Hepatocyte (in vitro differentiated cells): Measurements from ENCODE around the gene TIMM50. TPM values are rescaled to one million over a fixed set of nuclear protein-coding genes. Genes with fewer than 3 reads are reported as not detected.

ENCODE experiments used
- DNase-seq: peaks from one replicate; pipeline ENCODE4 v3.0.0-alpha.2; 2016; ENCODE audit warnings: low spot score
- H2AFZ ChIP-seq: fragments of 200-600 bp; sonication (generic); 2 replicates; pipeline ENCODE4 v1.6.0; 2016; ENCODE audit warnings: antibody characterized with exemption, mild to moderate bottlenecking
- H3K27ac ChIP-seq: fragments of 200-600 bp; sonication (generic); 2 replicates; pipeline ENCODE4 v1.5.1; 2016; ENCODE audit warnings: mild to moderate bottlenecking
- H3K27me3 ChIP-seq: fragments of 200-600 bp; sonication (generic); 2 replicates; pipeline ENCODE4 v1.6.1; 2016
- H3K36me3 ChIP-seq: fragments of 200-600 bp; sonication (generic); replicated peaks from 2 replicates; pipeline ENCODE4 v1.5.1; 2016; ENCODE audit warnings: low read depth; ENCODE audit not compliant: insufficient read depth
- H3K4me1 ChIP-seq: fragments of 200-600 bp; sonication (generic); 2 replicates; pipeline ENCODE4 v1.5.1; 2016; ENCODE audit warnings: mild to moderate bottlenecking, moderate library complexity; ENCODE audit not compliant: insufficient read depth
- H3K4me2 ChIP-seq: fragments of 200-600 bp; sonication (generic); 2 replicates; pipeline ENCODE4 v1.6.0; 2016
- H3K4me3 ChIP-seq: fragments of 200-600 bp; sonication (generic); 2 replicates; pipeline ENCODE4 v1.5.1; 2016; ENCODE audit warnings: mild to moderate bottlenecking
- H3K79me2 ChIP-seq: fragments of 200-600 bp; sonication (generic); 2 replicates; pipeline ENCODE4 v1.6.0; 2017; ENCODE audit warnings: mild to moderate bottlenecking
- H3K9me2 ChIP-seq: fragments of 200-600 bp; sonication (generic); replicated peaks from 2 replicates; pipeline ENCODE4 v1.6.0; 2017; ENCODE audit warnings: mild to moderate bottlenecking; ENCODE audit not compliant: insufficient read depth
- H3K9me3 ChIP-seq: fragments of 200-600 bp; sonication (generic); 2 replicates; pipeline ENCODE4 v1.5.1; 2016; ENCODE audit warnings: low read depth, mild to moderate bottlenecking
- H4K20me1 ChIP-seq: fragments of 200-600 bp; sonication (generic); 2 replicates; pipeline ENCODE4 v1.6.0; 2016; ENCODE audit warnings: mild to moderate bottlenecking; ENCODE audit not compliant: insufficient read depth, poor library complexity, severe bottlenecking
- EZH2 ChIP-seq: fragments of 200-600 bp; sonication (generic); IDR thresholded peaks from 2 replicates; pipeline ENCODE4 v1.6.1; 2016; ENCODE audit warnings: antibody characterized with exemption, mild to moderate bottlenecking, borderline replicate concordance
- EZH2phosphoT487 ChIP-seq: fragments of 200-600 bp; sonication (generic); IDR thresholded peaks from one replicate; pipeline ENCODE4 v1.6.1; 2018; ENCODE audit warnings: antibody characterized with exemption, mild to moderate bottlenecking, low read depth, moderate library complexity; ENCODE audit not compliant: unreplicated experiment, severe bottlenecking
- WGBS: methylation state at CpG from one replicate; pipeline ENCODE4 v1.1.6; 2016; ENCODE audit warnings: low lambda C conversion rate; ENCODE audit errors: missing lambda C conversion rate; 5-methylcytosine and 5-hydroxymethylcytosine counted together
- polyA plus RNA-seq: library from polyadenylated mRNA; unstranded; fragments of >200 nt; fragmentation: Nextera tagmentation; extraction: Ambion mirVana; gene quantifications from 2 replicates; pipeline ENCODE4 v1.2.1, GENCODE V29; 2016
- total RNA-seq: library from RNA; depleted of rRNA; stranded (reverse); fragments of >200 nt; gene quantifications from 2 replicates; pipeline ENCODE4 v1.2.3, GENCODE V29; 2014
- TF ChIP-seq, protein P1 (sequence below): fragments of 200-600 bp; sonication (generic); IDR thresholded peaks from 2 replicates; pipeline ENCODE4 v1.5.1; 2016; ENCODE audit warnings: antibody characterized with exemption, mild to moderate bottlenecking; ENCODE audit not compliant: poor library complexity

The TIMM50 gene
- total and polyA plus RNA-seq, 2 experiments from 2014 or later, result 57.2 to 61.7 TPM

DNA sequence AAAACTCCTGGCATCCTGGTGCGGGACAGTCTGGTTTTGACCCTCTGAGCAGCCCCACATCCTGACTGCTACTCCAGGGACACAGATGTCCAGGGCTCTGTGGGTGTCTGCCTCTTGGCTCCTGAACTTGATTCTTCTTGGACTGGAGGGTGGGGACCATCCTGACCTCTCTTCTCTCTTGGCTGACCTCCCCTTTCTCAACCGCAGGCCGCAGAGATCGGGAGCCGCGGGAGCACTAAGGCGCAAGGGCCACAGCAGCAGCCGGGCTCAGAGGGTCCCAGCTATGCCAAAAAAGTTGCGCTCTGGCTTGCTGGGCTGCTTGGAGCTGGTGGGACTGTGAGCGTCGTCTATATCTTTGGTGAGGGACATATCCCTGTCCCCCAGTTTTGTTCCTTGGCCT, 1.0 kb downstream of the TIMM50 start:
- TF ChIP-seq, protein P1, sequence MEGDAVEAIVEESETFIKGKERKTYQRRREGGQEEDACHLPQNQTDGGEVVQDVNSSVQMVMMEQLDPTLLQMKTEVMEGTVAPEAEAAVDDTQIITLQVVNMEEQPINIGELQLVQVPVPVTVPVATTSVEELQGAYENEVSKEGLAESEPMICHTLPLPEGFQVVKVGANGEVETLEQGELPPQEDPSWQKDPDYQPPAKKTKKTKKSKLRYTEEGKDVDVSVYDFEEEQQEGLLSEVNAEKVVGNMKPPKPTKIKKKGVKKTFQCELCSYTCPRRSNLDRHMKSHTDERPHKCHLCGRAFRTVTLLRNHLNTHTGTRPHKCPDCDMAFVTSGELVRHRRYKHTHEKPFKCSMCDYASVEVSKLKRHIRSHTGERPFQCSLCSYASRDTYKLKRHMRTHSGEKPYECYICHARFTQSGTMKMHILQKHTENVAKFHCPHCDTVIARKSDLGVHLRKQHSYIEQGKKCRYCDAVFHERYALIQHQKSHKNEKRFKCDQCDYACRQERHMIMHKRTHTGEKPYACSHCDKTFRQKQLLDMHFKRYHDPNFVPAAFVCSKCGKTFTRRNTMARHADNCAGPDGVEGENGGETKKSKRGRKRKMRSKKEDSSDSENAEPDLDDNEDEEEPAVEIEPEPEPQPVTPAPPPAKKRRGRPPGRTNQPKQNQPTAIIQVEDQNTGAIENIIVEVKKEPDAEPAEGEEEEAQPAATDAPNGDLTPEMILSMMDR, result no peak
- no peak for TF ChIP-seq EZH2phosphoT487
- TF ChIP-seq EZH2, result no peak
- DNase-seq, result no peak
- Histone ChIP-seq H3K4me2 (peak overlapping the region; percentile 92), H3K4me1 (peaks cover 12% of the 10 kb centered on the region), H2AFZ (no peak overlapping the region), H3K9me2 (no peaks in the 10 kb centered on the region), H3K79me2 (peaks cover 23% of the 10 kb centered on the region), H3K4me3 (peak overlapping the region; percentile 74), H3K27ac (peak overlapping the region; percentile 97), H3K9me3 (no peaks in the 10 kb centered on the region), H4K20me1 (no peaks in the 10 kb centered on the region), H3K36me3 (no peaks in the 10 kb centered on the region), H3K27me3 (no peaks in the 10 kb centered on the region)
- WGBS, result 84% methylated on average over 11 of the region's 11 CpGs

DNA sequence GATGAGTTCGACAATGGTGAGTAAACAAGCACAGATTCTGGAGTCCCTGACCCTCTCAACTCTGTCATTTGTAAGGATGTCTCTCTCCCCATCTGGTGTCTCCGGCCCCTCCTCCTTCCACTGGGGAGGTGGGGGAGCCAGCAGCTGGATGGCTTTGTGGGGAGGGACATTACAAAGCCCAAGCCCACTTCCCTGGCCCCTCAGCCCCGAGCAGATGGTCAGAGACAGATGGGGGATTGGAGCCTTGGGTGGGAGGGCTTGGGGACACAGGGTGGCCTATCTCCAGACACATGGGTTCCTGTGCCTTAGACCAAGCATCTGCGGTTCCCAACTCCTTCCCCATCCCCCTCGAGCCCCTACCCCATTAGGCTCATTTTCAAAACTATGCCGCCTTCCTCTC, 2.5 kb downstream of the TIMM50 start:
- 100% methylated on average over 3 of the region's 6 CpGs for WGBS
- H3K9me2 ChIP-seq, result no peaks in the 10 kb centered on the region
- H3K4me3 ChIP-seq, result no peak overlapping the region
- no peak overlapping the region for H3K4me2 ChIP-seq
- no peak overlapping the region for H2AFZ ChIP-seq
- no peaks in the 10 kb centered on the region for H3K27me3 ChIP-seq
- no peaks in the 10 kb centered on the region for H3K9me3 ChIP-seq
- H3K79me2 ChIP-seq, result peaks cover 23% of the 10 kb centered on the region
- peaks cover 12% of the 10 kb centered on the region for H3K4me1 ChIP-seq
- no peaks in the 10 kb centered on the region for H3K36me3 ChIP-seq
- no peak for DNase-seq
- TF ChIP-seq, protein P1, result no peak
- TF ChIP-seq EZH2phosphoT487, result no peak
- TF ChIP-seq EZH2, result no peak
- H4K20me1 ChIP-seq, result no peaks in the 10 kb centered on the region
- no peak overlapping the region for H3K27ac ChIP-seq

DNA sequence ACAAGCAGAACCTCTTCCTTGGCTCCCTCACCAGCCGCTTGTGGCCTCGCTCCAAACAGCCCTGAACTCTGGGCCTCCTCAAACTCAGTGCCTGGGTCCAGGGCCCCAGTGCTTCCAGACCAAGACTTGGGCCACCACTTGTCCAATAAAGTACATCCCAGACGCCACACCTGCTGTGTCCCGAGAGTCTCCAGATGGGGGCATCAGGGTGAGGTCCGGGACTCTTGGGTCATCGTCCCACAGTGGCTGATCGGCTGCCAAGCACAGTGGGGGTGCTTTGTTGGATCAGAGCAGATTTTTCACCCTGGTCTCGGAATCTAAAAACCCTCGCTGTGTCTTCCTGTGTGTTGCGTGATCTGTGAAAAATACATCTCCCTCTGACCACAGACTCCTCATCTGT, 9.1 kb downstream of the TIMM50 start:
- DNase-seq, result no peak
- TF ChIP-seq, protein P1, result no peak
- TF ChIP-seq EZH2phosphoT487, result no peak
- TF ChIP-seq EZH2, result no peak
- no peaks in the 10 kb centered on the region for H4K20me1 ChIP-seq
- 87% methylated on average over 10 of the region's 10 CpGs for WGBS
- H3K27ac ChIP-seq, result no peak overlapping the region
- H3K9me3 ChIP-seq, result no peaks in the 10 kb centered on the region
- H3K4me1 ChIP-seq, result no peaks in the 10 kb centered on the region
- no peak overlapping the region for H3K4me3 ChIP-seq
- no peaks in the 10 kb centered on the region for H3K79me2 ChIP-seq
- no peaks in the 10 kb centered on the region for H3K27me3 ChIP-seq
- H3K36me3 ChIP-seq, result no peaks in the 10 kb centered on the region
- no peaks in the 10 kb centered on the region for H3K9me2 ChIP-seq
- H3K4me2 ChIP-seq, result no peak overlapping the region
- H2AFZ ChIP-seq, result no peak overlapping the region

DNA sequence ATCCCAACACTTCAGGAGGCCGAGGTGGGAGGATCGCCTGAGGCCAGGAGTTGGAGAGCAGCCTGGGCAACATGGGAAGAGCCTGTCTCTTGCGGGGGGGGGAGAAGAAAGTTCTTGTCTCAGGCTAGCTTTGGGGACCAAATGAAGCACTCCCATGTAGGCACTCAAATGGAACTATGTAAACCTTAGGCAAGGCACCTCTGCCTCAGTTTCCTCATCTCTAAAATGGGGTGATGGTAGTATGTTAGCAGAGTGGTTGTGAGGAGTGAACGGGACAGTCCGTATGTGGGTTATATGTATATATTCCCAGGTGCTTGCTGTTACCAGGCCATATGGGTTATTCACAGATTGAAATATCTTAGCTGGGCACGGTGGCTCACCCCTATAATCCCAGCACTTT, 11.6 kb downstream of the TIMM50 start:
- Histone ChIP-seq H3K9me2 (no peaks in the 10 kb centered on the region), H3K79me2 (no peaks in the 10 kb centered on the region), H4K20me1 (no peaks in the 10 kb centered on the region), H3K27me3 (peaks cover 11% of the 10 kb centered on the region), H3K9me3 (no peaks in the 10 kb centered on the region), H3K4me3 (no peak overlapping the region), H3K4me2 (no peak overlapping the region), H3K4me1 (no peaks in the 10 kb centered on the region), H3K27ac (no peak overlapping the region), H3K36me3 (no peaks in the 10 kb centered on the region), H2AFZ (no peak overlapping the region)
- TF ChIP-seq, protein P1, result no peak
- no peak for TF ChIP-seq EZH2
- TF ChIP-seq EZH2phosphoT487, result no peak
- 98% methylated on average over 5 of the region's 6 CpGs for WGBS
- DNase-seq, result no peak
